Adrenal gland (tissue), 12 donors: Measurements from ENCODE around the gene PCID2. TPM values are rescaled to one million over a fixed set of nuclear protein-coding genes. Genes with fewer than 3 reads are reported as not detected.
A peak's percentile ranks its signal among the peaks of the same experiment; 100 is the strongest.

ENCODE experiments used
- DNase-seq, 7 donors: peaks; one replicate each; pipeline ENCODE4 v3.0.0-alpha.2; 2019 to 2020
- H3K27ac ChIP-seq, 5 donors: fragments of 200-600 bp; sonication (generic) in 4 of 5; 1 replicate in 3 of 5; 2 replicates in 2 of 5; pipeline versions ENCODE4 v1.5.1 to v1.8.0; 2016 to 2020; ENCODE audit warnings: mild to moderate bottlenecking in 1 of 5
- H3K27me3 ChIP-seq: fragments of 200-600 bp; 2 replicates; pipeline ENCODE4 v1.8.0; 2021
- H3K36me3 ChIP-seq, 2 donors: fragments of 200-600 bp; replicated peaks in 1 of 2; 1 replicate in 1 of 2; 2 replicates in 1 of 2; pipeline versions ENCODE4 v1.5.1 to v1.8.0; 2018 to 2022
- H3K4me1 ChIP-seq, 2 donors: fragments of 200-600 bp; replicated peaks in 1 of 2; 1 replicate in 1 of 2; 2 replicates in 1 of 2; pipeline versions ENCODE4 v1.5.1 to v1.8.0; 2018 to 2021
- H3K4me3 ChIP-seq, 4 donors: fragments of 200-600 bp; sonication (generic) in 3 of 4; one replicate each; pipeline ENCODE4 v1.5.1; 2016 to 2018
- H3K9me3 ChIP-seq, 3 donors: fragments of 200-600 bp; sonication (generic) in 1 of 3; replicated peaks in 1 of 3; 1 replicate in 2 of 3; 2 replicates in 1 of 3; pipeline versions ENCODE4 v1.5.1 to v1.8.0; 2016 to 2021
- POLR2A ChIP-seq, 2 donors: fragments of 450-650 bp; IDR thresholded peaks; one replicate each; pipeline ENCODE4 v1.6.1; 2017; ENCODE audit warnings: antibody characterized with exemption in 2 of 2, mild to moderate bottlenecking in 2 of 2, moderate library complexity in 1 of 2
- WGBS, 4 donors: extraction: QIAGEN DNeasy Blood & Tissue Kit in 2 of 4; methylation state at CpG; one replicate each; pipeline versions ENCODE4 v1.1.5 to v1.1.7; 2013 to 2017; 5-methylcytosine and 5-hydroxymethylcytosine counted together
- intact Hi-C, 2 donors: fragments of 100-400 bp; cut with DNase I; formaldehyde crosslinking; loops; one replicate each; pipeline versions ENCODE4 v1.14.1 to v1.15.0; 2022 to 2023
- polyA plus RNA-seq, 3 donors: library from polyadenylated mRNA; stranded (reverse); fragments of 200-250 nt in 2 of 3; fragments of 350-450 nt in 1 of 3; fragmentation: Illumina TruSeq in 1 of 3; extraction: RNeasy Lipid Tissue Mini Kit (QIAGEN cat#74804) in 1 of 3; gene quantifications; one replicate each; pipeline ENCODE4 v1.2.3, GENCODE V29; 2013 to 2014
- total RNA-seq, 9 donors: library from RNA; depleted of rRNA in 4 of 9; stranded (reverse); fragments of >200 nt in 4 of 9; fragments of 120-200 nt in 1 of 9; fragmentation: NEBNext Ultra II Directional in 1 of 9; extraction: Animal tissue kit (Norgen Biotek cat#: 25700) in 1 of 9; gene quantifications; one replicate each; pipeline versions ENCODE4 v1.1.0 to v1.2.4, GENCODE V29; 2013 to 2023
- TF ChIP-seq, protein P1 (sequence below), 6 experiments: fragments of 450-650 bp in 4 of 6; fragments of 200-600 bp in 2 of 6; sonication (generic) in 1 of 6; IDR thresholded peaks; 1 replicate in 5 of 6; 2 replicates in 1 of 6; pipeline versions ENCODE4 v1.5.1 to v1.8.0; 2016 to 2021; ENCODE audit warnings: antibody characterized with exemption in 6 of 6, mild to moderate bottlenecking in 2 of 6, moderate library complexity in 1 of 6
- donor health status: healthy with polysubstance abuse.
- donor health status: Bipolar disorder and iron deficiency.
- donor health status: DM: yes; HTN: yes; CAD: no.
- donor health status: DM: no; HTN: no; CAD: no.
- donor health status: DM: no; HTN: no; CAD: no.
- donor health status: DM: yes; HTN: yes; CAD: no.

Gene PCID2
- total and polyA plus RNA-seq, 12 donors: 26.4 to 87.2 (median 45.3) TPM

- intact Hi-C loops: no loop called here
- H3K4me1 ChIP-seq: peaks cover 21 to 30% of the 10 kb centered on the region in 2 donors
- TF ChIP-seq, protein P1, sequence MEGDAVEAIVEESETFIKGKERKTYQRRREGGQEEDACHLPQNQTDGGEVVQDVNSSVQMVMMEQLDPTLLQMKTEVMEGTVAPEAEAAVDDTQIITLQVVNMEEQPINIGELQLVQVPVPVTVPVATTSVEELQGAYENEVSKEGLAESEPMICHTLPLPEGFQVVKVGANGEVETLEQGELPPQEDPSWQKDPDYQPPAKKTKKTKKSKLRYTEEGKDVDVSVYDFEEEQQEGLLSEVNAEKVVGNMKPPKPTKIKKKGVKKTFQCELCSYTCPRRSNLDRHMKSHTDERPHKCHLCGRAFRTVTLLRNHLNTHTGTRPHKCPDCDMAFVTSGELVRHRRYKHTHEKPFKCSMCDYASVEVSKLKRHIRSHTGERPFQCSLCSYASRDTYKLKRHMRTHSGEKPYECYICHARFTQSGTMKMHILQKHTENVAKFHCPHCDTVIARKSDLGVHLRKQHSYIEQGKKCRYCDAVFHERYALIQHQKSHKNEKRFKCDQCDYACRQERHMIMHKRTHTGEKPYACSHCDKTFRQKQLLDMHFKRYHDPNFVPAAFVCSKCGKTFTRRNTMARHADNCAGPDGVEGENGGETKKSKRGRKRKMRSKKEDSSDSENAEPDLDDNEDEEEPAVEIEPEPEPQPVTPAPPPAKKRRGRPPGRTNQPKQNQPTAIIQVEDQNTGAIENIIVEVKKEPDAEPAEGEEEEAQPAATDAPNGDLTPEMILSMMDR (IDR thresholded peaks at IDR 0.05): no peak
- TF ChIP-seq POLR2A (IDR thresholded peaks at IDR 0.05): no peak
- 96 to 98% (median 97%) methylated on average over 10 of the region's 10 CpGs for WGBS, 4 donors
- H3K4me3 ChIP-seq: no peak overlapping the region
- H3K27me3 ChIP-seq: no peaks in the 10 kb centered on the region
- peaks cover 0 to 5% of the 10 kb centered on the region in 2 donors for H3K36me3 ChIP-seq
- no peaks in the 10 kb centered on the region for H3K9me3 ChIP-seq
- no peak overlapping the region for H3K27ac ChIP-seq
- DNase-seq: no peak
These were observed 3.3 kb upstream of the PCID2 start for GRCh38 chr13:113211774-113212173.

DNA sequence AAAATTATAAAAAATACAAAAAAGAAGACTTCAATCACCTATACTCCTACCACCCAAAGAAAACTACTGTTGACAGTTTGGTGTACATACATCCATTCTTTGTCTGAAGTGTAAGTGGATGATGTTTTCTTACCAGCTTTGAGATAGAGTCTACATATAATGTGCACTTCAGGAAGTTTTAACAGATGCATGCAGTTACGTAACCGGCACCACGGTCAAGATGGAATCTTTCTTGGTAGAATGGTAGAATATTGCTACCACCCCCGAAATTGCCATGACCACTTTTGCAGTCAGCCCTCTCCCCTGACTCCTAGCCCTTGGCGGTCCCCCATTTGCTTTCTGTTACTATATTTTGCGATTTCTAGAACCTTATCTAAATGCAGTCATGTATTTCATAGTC lies 2.4 kb upstream of the PCID2 start:
- intact Hi-C loops: no loop called here
- peaks cover 0 to 10% of the 10 kb centered on the region in 2 donors for H3K36me3 ChIP-seq
- H3K4me3 ChIP-seq: peak overlapping the region in 1 of 4 donors; percentile 87
- peaks cover 11 to 30% of the 10 kb centered on the region in 2 donors for H3K4me1 ChIP-seq
- TF ChIP-seq, protein P1 (IDR thresholded peaks at IDR 0.05): no peak
- TF ChIP-seq POLR2A (IDR thresholded peaks at IDR 0.05): no peak
- DNase-seq: no peak
- no peaks in the 10 kb centered on the region for H3K27me3 ChIP-seq
- H3K9me3 ChIP-seq: no peaks in the 10 kb centered on the region
- WGBS, 4 donors: 87 to 97% (median 89%) methylated on average over 6 of the region's 6 CpGs
- H3K27ac ChIP-seq: no peak overlapping the region

GRCh38 chr13:113209759-113210421 lies 1.4 kb upstream of the PCID2 start:
- Histone ChIP-seq H3K27me3 (no peaks in the 10 kb centered on the region), H3K9me3 (no peaks in the 10 kb centered on the region), H3K4me1 (peaks cover 9 to 39% of the 10 kb centered on the region in 2 donors), H3K27ac (peak overlapping the region; percentile 71 to 98 (median 97)), H3K4me3 (peak overlapping the region in 3 of 4 donors; percentile 57 to 87 (median 71)), H3K36me3 (peaks cover 0 to 10% of the 10 kb centered on the region in 2 donors)
- intact Hi-C loops: no loop called here
- 0 to 1% (median 1%) methylated on average over 10 to 67 of the region's 67 CpGs for WGBS, 4 donors
- DNase-seq: peak in 6 of 7 donors; percentile 58 to 70 (median 60)
- TF ChIP-seq POLR2A (IDR thresholded peaks at IDR 0.05): peak in 1 of 2 donors; percentile 46
- TF ChIP-seq, protein P1 (IDR thresholded peaks at IDR 0.05): peak in 3 of 6 experiments; percentile 15 to 30 (median 24)

- H3K4me1 ChIP-seq: peaks cover 9 to 44% of the 10 kb centered on the region in 2 donors
- peaks cover 0 to 10% of the 10 kb centered on the region in 2 donors for H3K36me3 ChIP-seq
- TF ChIP-seq, protein P1 (IDR thresholded peaks at IDR 0.05): no peak
- TF ChIP-seq POLR2A (IDR thresholded peaks at IDR 0.05): peak in 1 of 2 donors; percentile 10
- H3K4me3 ChIP-seq: peak within 1 kb of the TSS; percentile 87 to 95 (median 88)
- WGBS, 4 donors: 0 to 1% (median 0%) methylated on average over 2 to 66 of the region's 66 CpGs; no CpG with 5 or more reads in 1 of the 4 donors
- intact Hi-C loops: no loop called here
- H3K27me3 ChIP-seq: no peaks in the 10 kb centered on the region
- H3K9me3 ChIP-seq: no peaks in the 10 kb centered on the region
- DNase-seq: peak; percentile 77 to 87 (median 83)
- H3K27ac ChIP-seq: peak within 1 kb of the TSS; percentile 89 to 99 (median 98)
These were observed 878 bp upstream of the PCID2 start, which contains the start of gene CUL4A for GRCh38 chr13:113209336-113209758. TSS of gene CUL4A (plus strand) at chr13:113209613. CDS start at chr13:113209628, 15 bp downstream.
